Activated CD8-positive, alpha-beta T cell treated with anti-CD3 and anti-CD28 coated beads for 36 hours (primary cell): Measurements from ENCODE around the gene SORCS2. TPM values are rescaled to one million over a fixed set of nuclear protein-coding genes. Genes with fewer than 3 reads are reported as not detected.

Experiments
- ATAC-seq: fragments of 200-7000 bp; cut with Tn5 transposase; one replicate; pipeline ENCODE4 v1.10.0; 2021; ENCODE audit warnings: mild to moderate bottlenecking, moderate library complexity
- CTCF ChIA-PET: fragments of 350-600 bp; sonication (Branson Sonifier 250); formaldehyde crosslinking; loops from one replicate; lab custom pipeline; 2021; ENCODE audit warnings: antibody characterized with exemption; lab: Charles Lee
- POLR2A ChIA-PET: fragments of 350-600 bp; sonication (Branson Sonifier 250); formaldehyde crosslinking; loops from one replicate; lab custom pipeline; 2021; ENCODE audit warnings: antibody characterized with exemption; lab: Charles Lee
- DNase-seq: peaks from one replicate; pipeline ENCODE4 v3.0.0-alpha.2; 2020
- H3K27ac Mint-ChIP-seq: one replicate; pipeline ENCODE4 v1.8.0; 2021; ENCODE audit warnings: mild to moderate bottlenecking, mixed read lengths
- H3K27me3 Mint-ChIP-seq: one replicate; pipeline ENCODE4 v1.8.0; 2021; ENCODE audit warnings: mixed read lengths
- H3K36me3 Mint-ChIP-seq: one replicate; pipeline ENCODE4 v1.8.0; 2021; ENCODE audit warnings: low read depth, mixed read lengths
- H3K4me1 Mint-ChIP-seq: one replicate; pipeline ENCODE4 v1.8.0; 2021; ENCODE audit warnings: low read depth, mixed read lengths
- H3K4me3 Mint-ChIP-seq: one replicate; pipeline ENCODE4 v1.8.0; 2021; ENCODE audit warnings: mild to moderate bottlenecking, moderate library complexity, mixed read lengths
- H3K9me3 Mint-ChIP-seq: one replicate; pipeline ENCODE4 v1.8.0; 2021; ENCODE audit warnings: mixed read lengths
- intact Hi-C: fragments of 100-400 bp; cut with micrococcal nuclease; formaldehyde crosslinking; loops from one replicate; pipeline ENCODE4 v1.10.0; 2022
- total RNA-seq, 2 experiments: library from RNA; stranded (reverse); gene quantifications; one replicate each; pipeline ENCODE4 v1.2.3, GENCODE V29; 2021
- TF ChIP-seq, protein P1 (sequence below): fragments of 200-600 bp; IDR thresholded peaks from one replicate; pipeline ENCODE4 v1.8.0; 2022; ENCODE audit warnings: antibody characterized with exemption, mild to moderate bottlenecking

Gene SORCS2
- total RNA-seq, 2 experiments from 2014 or later = 0.05 TPM; not detected in 1

DNA sequence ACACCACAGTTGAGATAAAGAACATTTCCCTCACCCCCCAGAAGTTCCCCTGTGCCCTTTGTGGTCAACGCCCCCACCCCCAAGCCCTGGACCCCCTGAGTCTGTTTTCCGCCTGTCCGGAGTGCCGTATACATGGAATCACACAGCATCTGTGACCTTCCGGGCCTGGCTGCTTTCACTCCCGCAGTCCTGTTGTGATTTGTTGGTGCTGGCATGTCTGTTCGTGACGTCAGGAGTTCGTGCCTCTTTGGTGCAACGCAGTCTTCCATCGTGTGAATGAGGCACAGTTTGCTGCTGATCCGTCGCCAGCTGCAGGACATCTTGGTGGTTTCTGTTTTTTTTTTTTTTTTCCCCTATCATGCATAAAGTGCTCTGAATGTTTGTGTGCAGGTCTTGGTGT lies 180.3 kb downstream of the SORCS2 start:
- H3K4me1 Mint-ChIP-seq = no peaks in the 10 kb centered on the region
- H3K27ac Mint-ChIP-seq = no peak overlapping the region
- no peak overlapping the region for H3K4me3 Mint-ChIP-seq
- CTCF ChIA-PET = no interaction called here
- DNase-seq = no peak
- no peaks in the 10 kb centered on the region for H3K9me3 Mint-ChIP-seq
- TF ChIP-seq, protein P1, sequence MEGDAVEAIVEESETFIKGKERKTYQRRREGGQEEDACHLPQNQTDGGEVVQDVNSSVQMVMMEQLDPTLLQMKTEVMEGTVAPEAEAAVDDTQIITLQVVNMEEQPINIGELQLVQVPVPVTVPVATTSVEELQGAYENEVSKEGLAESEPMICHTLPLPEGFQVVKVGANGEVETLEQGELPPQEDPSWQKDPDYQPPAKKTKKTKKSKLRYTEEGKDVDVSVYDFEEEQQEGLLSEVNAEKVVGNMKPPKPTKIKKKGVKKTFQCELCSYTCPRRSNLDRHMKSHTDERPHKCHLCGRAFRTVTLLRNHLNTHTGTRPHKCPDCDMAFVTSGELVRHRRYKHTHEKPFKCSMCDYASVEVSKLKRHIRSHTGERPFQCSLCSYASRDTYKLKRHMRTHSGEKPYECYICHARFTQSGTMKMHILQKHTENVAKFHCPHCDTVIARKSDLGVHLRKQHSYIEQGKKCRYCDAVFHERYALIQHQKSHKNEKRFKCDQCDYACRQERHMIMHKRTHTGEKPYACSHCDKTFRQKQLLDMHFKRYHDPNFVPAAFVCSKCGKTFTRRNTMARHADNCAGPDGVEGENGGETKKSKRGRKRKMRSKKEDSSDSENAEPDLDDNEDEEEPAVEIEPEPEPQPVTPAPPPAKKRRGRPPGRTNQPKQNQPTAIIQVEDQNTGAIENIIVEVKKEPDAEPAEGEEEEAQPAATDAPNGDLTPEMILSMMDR = no peak
- H3K27me3 Mint-ChIP-seq = peaks cover 17% of the 10 kb centered on the region
- intact Hi-C loops = no loop called here
- H3K36me3 Mint-ChIP-seq = no peaks in the 10 kb centered on the region
- POLR2A ChIA-PET = no interaction called here
- no peak for ATAC-seq

DNA sequence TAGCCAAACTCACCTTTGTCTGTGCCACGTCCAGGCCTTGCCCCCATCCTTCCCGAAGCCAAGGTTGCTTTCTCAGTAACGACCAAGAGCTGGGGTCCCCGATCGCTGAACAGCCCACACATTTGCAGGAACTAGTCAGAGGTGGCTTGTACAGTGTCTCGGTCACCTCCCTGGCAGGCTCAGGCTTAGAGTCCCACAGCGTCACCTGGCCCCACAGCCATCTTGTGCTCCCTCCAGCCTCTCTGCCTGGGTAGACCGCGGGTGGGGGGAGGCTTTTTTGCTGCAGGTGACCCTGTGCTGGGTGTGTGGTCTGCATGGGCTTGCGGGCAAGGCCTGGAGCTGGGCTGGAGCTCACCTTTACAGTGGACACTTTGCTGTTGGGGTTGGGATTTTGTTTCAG lies 182.2 kb downstream of the SORCS2 start:
- Mint-ChIP-seq H3K4me1 (no peaks in the 10 kb centered on the region), H3K36me3 (no peaks in the 10 kb centered on the region), H3K27me3 (peaks cover 27% of the 10 kb centered on the region), H3K27ac (no peak overlapping the region), H3K9me3 (no peaks in the 10 kb centered on the region), H3K4me3 (no peak overlapping the region)
- intact Hi-C loops = no loop called here
- DNase-seq (no peak), ATAC-seq (no peak)
- TF ChIP-seq, protein P1 = no peak
- ChIA-PET POLR2A (no interaction called here), CTCF (no interaction called here)

DNA sequence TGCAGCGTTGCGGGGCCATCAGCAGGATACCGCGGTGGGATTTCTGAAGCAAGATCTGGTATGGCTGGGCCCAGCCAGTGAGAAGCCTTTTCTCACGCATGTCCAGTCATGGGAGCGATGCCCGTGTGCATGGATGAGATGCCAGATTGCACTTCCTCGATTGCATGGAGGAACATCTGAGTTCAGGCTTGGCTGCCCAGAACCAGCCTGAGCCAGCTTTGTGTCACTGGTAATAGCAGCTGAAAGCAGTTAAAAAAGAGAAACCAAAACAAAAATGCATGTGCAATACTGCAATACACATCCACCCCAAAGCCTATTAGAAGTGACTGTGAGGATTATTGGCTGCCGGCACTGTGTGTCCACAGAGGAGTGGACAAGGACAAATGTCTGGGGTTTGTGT lies 183.1 kb downstream of the SORCS2 start:
- Mint-ChIP-seq H3K4me1 (no peaks in the 10 kb centered on the region), H3K9me3 (no peaks in the 10 kb centered on the region), H3K27me3 (peaks cover 27% of the 10 kb centered on the region), H3K36me3 (no peaks in the 10 kb centered on the region), H3K27ac (no peak overlapping the region), H3K4me3 (no peak overlapping the region)
- ChIA-PET CTCF (no interaction called here), POLR2A (no interaction called here)
- TF ChIP-seq, protein P1 = no peak
- DNase-seq = no peak
- ATAC-seq = no peak
- intact Hi-C loops = no loop called here

DNA sequence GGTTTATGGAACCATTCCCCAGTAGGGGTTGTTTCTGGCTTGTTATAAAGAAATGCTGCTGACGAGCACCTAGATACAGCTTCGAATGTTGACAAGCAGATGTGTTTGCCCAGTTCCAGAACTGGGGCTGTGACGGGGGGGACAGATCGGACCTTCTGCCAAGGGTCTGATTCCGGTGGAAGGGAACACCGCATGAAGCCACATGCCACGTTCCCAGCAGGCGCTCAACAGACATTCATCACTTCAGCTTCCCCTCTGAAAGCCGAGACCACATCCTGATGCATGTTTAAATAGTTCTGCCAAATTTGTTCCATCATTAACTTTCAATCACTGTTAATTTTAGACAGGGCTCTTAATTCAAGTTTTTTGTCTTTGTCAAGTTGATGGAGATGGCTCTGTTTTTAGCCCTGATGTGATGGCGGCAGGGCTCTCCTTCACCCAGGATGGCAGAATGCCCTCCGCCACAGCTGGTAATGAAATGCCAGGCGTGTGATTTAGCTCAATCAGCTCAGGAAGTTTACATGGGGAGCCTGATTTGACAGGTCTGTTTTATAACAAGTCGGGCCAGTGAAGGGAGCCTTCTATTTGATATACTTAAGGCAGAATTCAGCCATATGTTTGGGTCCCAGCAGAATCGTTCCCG lies 185.0 kb downstream of the SORCS2 start:
- Mint-ChIP-seq H3K4me3 (no peak overlapping the region), H3K4me1 (no peaks in the 10 kb centered on the region), H3K27me3 (peaks cover 27% of the 10 kb centered on the region), H3K9me3 (no peaks in the 10 kb centered on the region), H3K27ac (no peak overlapping the region), H3K36me3 (no peaks in the 10 kb centered on the region)
- no peak for DNase-seq
- ChIA-PET POLR2A (no interaction called here), CTCF (no interaction called here)
- no peak for ATAC-seq
- intact Hi-C loops = no loop called here
- TF ChIP-seq, protein P1 = no peak

DNA sequence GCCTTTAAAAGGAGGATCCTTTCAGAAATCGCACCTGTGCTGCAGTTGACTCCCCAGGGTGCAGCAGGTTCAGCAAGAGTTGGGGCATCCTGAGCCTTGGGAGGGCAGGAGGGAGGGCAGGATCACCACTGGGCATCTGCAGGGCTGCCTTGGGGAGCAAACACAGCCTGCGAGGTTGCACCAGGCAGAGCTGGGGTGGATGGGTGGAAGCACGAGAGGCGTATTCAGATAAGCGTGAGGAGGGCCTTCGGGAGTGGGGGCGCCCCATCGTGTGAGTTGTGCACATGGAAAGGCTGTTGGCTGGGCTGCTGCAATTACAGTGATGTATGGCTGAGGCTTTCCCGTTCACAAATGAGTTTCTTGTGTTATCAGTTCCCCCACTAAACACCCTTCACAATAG lies 186.8 kb downstream of the SORCS2 start:
- Mint-ChIP-seq H3K27me3 (peaks cover 27% of the 10 kb centered on the region), H3K4me1 (no peaks in the 10 kb centered on the region), H3K36me3 (no peaks in the 10 kb centered on the region), H3K4me3 (no peak overlapping the region), H3K9me3 (no peaks in the 10 kb centered on the region), H3K27ac (no peak overlapping the region)
- ATAC-seq (no peak), DNase-seq (no peak)
- intact Hi-C loops = no loop called here
- ChIA-PET POLR2A (no interaction called here), CTCF (no interaction called here)
- TF ChIP-seq, protein P1 = no peak
